B cell (primary cell): ENCODE measurements around the gene PPP1R14B. TPM values are rescaled to one million over a fixed set of nuclear protein-coding genes. Genes with fewer than 3 reads are reported as not detected.

Experiments used
- ATAC-seq: fragments of 200-7000 bp; cut with Tn5 transposase; one replicate; pipeline ENCODE4 v1.10.0; 2021; ENCODE audit warnings: low read depth, mild to moderate bottlenecking, moderate number of reproducible peaks, moderate library complexity
- CTCF ChIA-PET: fragments of 350-600 bp; sonication (Branson Sonifier 250); formaldehyde crosslinking; loops from one replicate; lab custom pipeline; 2021; ENCODE audit warnings: antibody characterized with exemption, inconsistent platforms; lab: Charles Lee
- POLR2A ChIA-PET: fragments of 350-600 bp; sonication (Branson Sonifier 250); formaldehyde crosslinking; loops from one replicate; lab custom pipeline; 2021; ENCODE audit warnings: antibody characterized with exemption; lab: Charles Lee
- DNase-seq: peaks from one replicate; pipeline ENCODE4 v3.0.0; 2013
- H2AFZ ChIP-seq: 2 replicates; pipeline ENCODE4 v1.6.1; 2012; ENCODE audit warnings: mild to moderate bottlenecking, low read depth, low read length; ENCODE audit not compliant: insufficient read depth, poor library complexity, severe bottlenecking
- H3K27ac ChIP-seq, 2 donors: 1 replicate in 1 of 2; 2 replicates in 1 of 2; pipeline ENCODE4 v1.5.1; 2012 to 2013; ENCODE audit warnings: low read length in 2 of 2, mild to moderate bottlenecking in 2 of 2, moderate library complexity in 1 of 2
- H3K27me3 ChIP-seq, 4 experiments: fragments of 200-600 bp in 1 of 4; sonication (generic) in 1 of 4; replicated peaks in 1 of 4; 1 replicate in 2 of 4; 2 replicates in 2 of 4; pipeline versions ENCODE4 v1.6.1 to v1.7.0; 2013 to 2016; ENCODE audit warnings: low read length in 3 of 4, mild to moderate bottlenecking in 2 of 4, mixed read lengths in 1 of 4, moderate library complexity in 1 of 4; ENCODE audit not compliant: insufficient read depth in 4 of 4, control insufficient read depth in 3 of 4; ENCODE audit errors: control extremely low read depth in 1 of 4
- H3K36me3 ChIP-seq, 2 experiments: replicated peaks in 1 of 2; 1 replicate in 1 of 2; 2 replicates in 1 of 2; pipeline versions ENCODE4 v1.6.1 to v1.7.1; 2013; ENCODE audit warnings: low read length in 1 of 2; ENCODE audit not compliant: insufficient read depth in 2 of 2, control insufficient read depth in 1 of 2; ENCODE audit errors: control extremely low read depth in 1 of 2, extremely low read depth in 1 of 2
- H3K4me1 ChIP-seq, 2 donors: fragments of 200-600 bp in 1 of 2; sonication (generic) in 1 of 2; 1 replicate in 1 of 2; 2 replicates in 1 of 2; pipeline versions ENCODE4 v1.5.1 to v1.6.1; 2013 to 2017; ENCODE audit warnings: low read length in 2 of 2; ENCODE audit not compliant: control insufficient read depth in 2 of 2, insufficient read depth in 2 of 2
- H3K4me2 ChIP-seq: replicated peaks from 2 replicates; pipeline ENCODE3; 2012; ENCODE audit warnings: mild to moderate bottlenecking, low read depth, low read length; ENCODE audit not compliant: poor library complexity, severe bottlenecking
- H3K4me3 ChIP-seq, 5 experiments: fragments of 200-600 bp in 1 of 5; sonication (generic) in 1 of 5; 1 replicate in 3 of 5; 2 replicates in 2 of 5; pipeline versions ENCODE4 v1.5.1 to v1.7.0; 2011 to 2016; ENCODE audit warnings: low read length in 4 of 5, mild to moderate bottlenecking in 4 of 5, low read depth in 2 of 5, control low read depth in 1 of 5, moderate library complexity in 1 of 5; ENCODE audit not compliant: insufficient read depth in 1 of 5; ENCODE audit errors: control extremely low read depth in 1 of 5, extremely low read depth in 1 of 5
- H3K79me2 ChIP-seq: fragments of 200-600 bp; sonication (generic); one replicate; pipeline ENCODE4 v1.6.0; 2016; ENCODE audit warnings: low read length; ENCODE audit not compliant: control insufficient read depth, insufficient read depth
- H3K9ac ChIP-seq: fragments of 200-600 bp; sonication (generic); 2 replicates; pipeline ENCODE4 v1.6.1; 2017; ENCODE audit warnings: mild to moderate bottlenecking, low read length, moderate library complexity
- H3K9me3 ChIP-seq, 3 donors: one replicate each; pipeline versions ENCODE4 v1.6.1 to v1.7.1; 2013; ENCODE audit warnings: low read length in 2 of 3; ENCODE audit not compliant: control insufficient read depth in 2 of 3, insufficient read depth in 1 of 3; ENCODE audit errors: control extremely low read depth in 1 of 3
- H4K20me1 ChIP-seq: 2 replicates; pipeline ENCODE4 v1.6.0; 2012; ENCODE audit warnings: mild to moderate bottlenecking, low read length; ENCODE audit not compliant: insufficient read depth, control insufficient read depth, poor library complexity, severe bottlenecking
- H3K27ac Mint-ChIP-seq: one replicate; pipeline ENCODE4 v1.8.0; 2021; ENCODE audit warnings: mixed read lengths
- H3K27me3 Mint-ChIP-seq: one replicate; pipeline ENCODE4 v1.8.0; 2021; ENCODE audit warnings: mixed read lengths
- H3K4me1 Mint-ChIP-seq: one replicate; pipeline ENCODE4 v1.8.0; 2021; ENCODE audit warnings: mixed read lengths
- H3K4me3 Mint-ChIP-seq: one replicate; pipeline ENCODE4 v1.8.0; 2021; ENCODE audit warnings: mixed read lengths
- H3K9me3 Mint-ChIP-seq: one replicate; pipeline ENCODE4 v1.8.0; 2022; ENCODE audit warnings: mixed read lengths; ENCODE audit not compliant: insufficient read depth
- EZH2 ChIP-seq: IDR thresholded peaks from 2 replicates; pipeline ENCODE4 v1.6.1; 2012; ENCODE audit warnings: borderline replicate concordance, low read depth, mild to moderate bottlenecking, moderate library complexity, low read length; ENCODE audit not compliant: insufficient read depth, poor library complexity, severe bottlenecking
- WGBS: methylation state at CpG from one replicate; pipeline ENCODE4 v1.1.5; 2013; ENCODE audit warnings: missing lambda C conversion rate; ENCODE audit not compliant: insufficient coverage; 5-methylcytosine and 5-hydroxymethylcytosine counted together
- intact Hi-C: fragments of 100-400 bp; cut with micrococcal nuclease; formaldehyde crosslinking; loops from one replicate; pipeline ENCODE4 v1.10.0; 2022
- polyA plus RNA-seq: library from polyadenylated mRNA; depleted of rRNA; stranded (reverse); fragments of >200 nt; gene quantifications from 2 replicates; pipeline ENCODE4 v1.2.3, GENCODE V29; 2012
- total RNA-seq, 2 donors: library from RNA; stranded (reverse); fragments of 120-200 nt in 1 of 2; gene quantifications; 1 replicate in 1 of 2; 2 replicates in 1 of 2; pipeline versions ENCODE4 v1.2.3 to v1.2.4, GENCODE V29; 2013 to 2022
- TF ChIP-seq, protein P1 (sequence below): fragments of 200-600 bp; IDR thresholded peaks from one replicate; pipeline ENCODE4 v1.8.0; 2022; ENCODE audit warnings: antibody characterized with exemption, mild to moderate bottlenecking

PPP1R14B gene
- total and polyA plus RNA-seq, 2 donors (not counting 1 experiment from before 2014, with no cell fraction given) = 41.2 to 51.0 TPM

DNA sequence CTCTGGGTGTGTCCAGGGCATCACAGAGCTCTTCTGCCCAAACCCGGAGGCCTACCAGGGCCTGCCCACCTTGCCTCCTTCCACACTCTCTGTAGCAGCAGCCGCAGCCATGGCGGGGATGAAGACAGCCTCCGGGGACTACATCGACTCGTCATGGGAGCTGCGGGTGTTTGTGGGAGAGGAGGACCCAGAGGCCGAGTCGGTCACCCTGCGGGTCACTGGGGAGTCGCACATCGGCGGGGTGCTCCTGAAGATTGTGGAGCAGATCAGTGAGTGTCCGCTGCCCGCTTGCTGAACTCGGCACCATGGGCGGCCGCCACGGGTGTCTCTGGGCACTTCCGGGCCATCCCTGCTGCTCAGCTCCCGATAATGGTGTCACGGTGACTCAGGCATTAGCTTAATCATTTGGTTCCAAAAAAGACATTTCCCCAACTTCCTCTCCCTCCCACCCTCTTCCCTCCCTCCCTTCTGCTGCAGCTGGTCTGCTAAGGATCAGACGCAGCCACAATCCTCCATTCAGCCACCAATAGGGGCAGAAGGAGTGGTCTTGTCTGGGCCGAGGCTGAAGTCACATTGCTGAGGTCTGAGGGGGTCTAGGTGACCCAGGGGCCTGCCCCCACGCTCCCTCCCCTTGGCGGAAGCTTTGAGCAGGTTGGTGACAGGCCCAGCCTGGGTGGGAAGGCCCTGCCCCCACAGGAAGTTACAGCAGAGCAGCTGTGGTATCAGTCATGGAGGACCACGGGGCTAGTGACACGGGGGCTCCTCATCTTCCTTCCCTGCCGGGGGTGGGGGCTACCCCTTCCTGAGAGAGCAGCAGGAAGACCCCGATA, 39.3 kb downstream of the PPP1R14B start:
- peak overlapping the region; percentile 99 for H3K4me2 ChIP-seq
- Mint-ChIP-seq H3K4me3 (peak overlapping the region; percentile 90), H3K4me1 (peaks cover 55% of the 10 kb centered on the region), H3K9me3 (no peaks in the 10 kb centered on the region), H3K27ac (peak overlapping the region; percentile 96), H3K27me3 (no peaks in the 10 kb centered on the region)
- peak overlapping the region; percentile 69 to 95 (median 79) for H3K4me3 ChIP-seq
- ATAC-seq = peak; percentile 64
- TF ChIP-seq, protein P1, sequence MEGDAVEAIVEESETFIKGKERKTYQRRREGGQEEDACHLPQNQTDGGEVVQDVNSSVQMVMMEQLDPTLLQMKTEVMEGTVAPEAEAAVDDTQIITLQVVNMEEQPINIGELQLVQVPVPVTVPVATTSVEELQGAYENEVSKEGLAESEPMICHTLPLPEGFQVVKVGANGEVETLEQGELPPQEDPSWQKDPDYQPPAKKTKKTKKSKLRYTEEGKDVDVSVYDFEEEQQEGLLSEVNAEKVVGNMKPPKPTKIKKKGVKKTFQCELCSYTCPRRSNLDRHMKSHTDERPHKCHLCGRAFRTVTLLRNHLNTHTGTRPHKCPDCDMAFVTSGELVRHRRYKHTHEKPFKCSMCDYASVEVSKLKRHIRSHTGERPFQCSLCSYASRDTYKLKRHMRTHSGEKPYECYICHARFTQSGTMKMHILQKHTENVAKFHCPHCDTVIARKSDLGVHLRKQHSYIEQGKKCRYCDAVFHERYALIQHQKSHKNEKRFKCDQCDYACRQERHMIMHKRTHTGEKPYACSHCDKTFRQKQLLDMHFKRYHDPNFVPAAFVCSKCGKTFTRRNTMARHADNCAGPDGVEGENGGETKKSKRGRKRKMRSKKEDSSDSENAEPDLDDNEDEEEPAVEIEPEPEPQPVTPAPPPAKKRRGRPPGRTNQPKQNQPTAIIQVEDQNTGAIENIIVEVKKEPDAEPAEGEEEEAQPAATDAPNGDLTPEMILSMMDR = no peak
- no peak for TF ChIP-seq EZH2
- peaks cover 30 to 53% of the 10 kb centered on the region in 2 donors for H3K4me1 ChIP-seq
- intact Hi-C loops = loop anchor here (1.0 to 10.0 kb wide), 3 partner anchors 19 to 447 kb away; partner anchors contain the start of genes DNAJC4, NUDT22 and TRPT1
- peaks cover 0 to 47% of the 10 kb centered on the region in 2 experiments for H3K36me3 ChIP-seq
- ChIA-PET POLR2A (interaction anchor here (0.5 to 4.8 kb wide), 20 partner anchors 18 to 1543 kb away, joined by 3 to 78 read pairs (median 6); partner anchors contain the start of genes BAD, C11orf98, DNAJC4 and ESRRA), CTCF (interaction anchor here (0.6 to 10.3 kb wide), 14 partner anchors 9 to 1321 kb away, joined by 3 to 243 read pairs (median 17); partner anchors contain the start of genes CATSPERZ, ESRRA, NUDT22 and PLCB3)
- under 1% methylated on average over 19 of the region's 30 CpGs for WGBS
- H3K9me3 ChIP-seq = no peaks in the 10 kb centered on the region
- peaks cover 37% of the 10 kb centered on the region for H4K20me1 ChIP-seq
- peak overlapping the region; percentile 73 to 90 for H3K27ac ChIP-seq
- H3K79me2 ChIP-seq = peaks cover 37% of the 10 kb centered on the region
- no peaks in the 10 kb centered on the region for H3K27me3 ChIP-seq
- peak overlapping the region; percentile 74 for H2AFZ ChIP-seq
- peak overlapping the region; percentile 93 for H3K9ac ChIP-seq
- DNase-seq = peak; percentile 77
